T-helper 1 cell treated with Interleukin-12 subunit alpha and Interleukin-12 subunit beta and Interleukin-4 antibody, amounts not matched to agents 30 ng/mL and 1 ng/mL, for 36 hours (primary cell): ENCODE results near the gene FPGS. TPM values are rescaled to one million over a fixed set of nuclear protein-coding genes. Genes with fewer than 3 reads are reported as not detected.
"Not testable (repeated sequence)": the region's sequence is repeated elsewhere in the genome, so short reads cannot be mapped to it uniquely, and the experiment has no call there.

Source experiments
- intact Hi-C: fragments of 100-400 bp; cut with micrococcal nuclease; formaldehyde crosslinking; loops from one replicate; pipeline ENCODE4 v1.15.1; 2024
- total RNA-seq: library from RNA; stranded (reverse); gene quantifications from 2 replicates; pipeline ENCODE4 v1.2.3, GENCODE V29; 2022

The FPGS gene
- total RNA-seq, 1 donor from 2014 or later = 89.5 TPM

GRCh38 chr9:127770583-127770904, 32.1 kb upstream of the FPGS start:
- intact Hi-C loops = loop anchor here (2.0 to 10.0 kb wide), 8 partner anchors 134 to 1254 kb away; partner anchors contain the start of genes EEIG1, LRSAM1, NAIF1 and RPL12

- intact Hi-C loops = loop anchor here (1.0 to 10.0 kb wide), 18 partner anchors 8 to 1254 kb away; partner anchors contain the start of genes EEIG1, FPGS, LRSAM1 and NAIF1
Measured at GRCh38 chr9:127770905-127771569, 31.6 kb upstream of the FPGS start.

- intact Hi-C loops = loop anchor here (1.0 to 10.0 kb wide), 18 partner anchors 8 to 1253 kb away; partner anchors contain the start of genes EEIG1, FPGS, LRSAM1 and NAIF1
Measured at GRCh38 chr9:127771570-127772189, 31.0 kb upstream of the FPGS start.

- intact Hi-C loops = loop anchor here (5.0 to 10.0 kb wide), 2 partner anchors 320 to 1252 kb away; partner anchors contain the start of genes LRSAM1, RPL12 and SH3GLB2
Measured at GRCh38 chr9:127772603-127773002, 30.1 kb upstream of the FPGS start.

- intact Hi-C loops = loop anchor here (5.0 to 10.0 kb wide), 2 partner anchors 321 to 1252 kb away; partner anchors contain the start of genes LRSAM1, RPL12 and SH3GLB2
Measured at GRCh38 chr9:127773272-127773671, 29.4 kb upstream of the FPGS start.

- intact Hi-C loops = loop anchor here (5.0 to 10.0 kb wide), 2 partner anchors 322 to 1251 kb away; partner anchors contain the start of genes LRSAM1, RPL12 and SH3GLB2
Measured at GRCh38 chr9:127773981-127774380, 28.7 kb upstream of the FPGS start.

- intact Hi-C loops = loop anchor here (1.0 to 10.0 kb wide), 3 partner anchors 9 to 1248 kb away; partner anchors contain the start of gene SH3GLB2
Measured at GRCh38 chr9:127776195-127776923, 26.3 kb upstream of the FPGS start.

- intact Hi-C loops = loop anchor here (1.0 to 10.0 kb wide), 3 partner anchors 8 to 1248 kb away; partner anchors contain the start of gene SH3GLB2
Measured at GRCh38 chr9:127776924-127777289, 25.8 kb upstream of the FPGS start.

GRCh38 chr9:127777368-127777980, 25.2 kb upstream of the FPGS start:
- intact Hi-C loops = loop anchor here (5.0 to 10.0 kb wide), 2 partner anchors 250 to 1247 kb away; partner anchors contain the start of gene SH3GLB2

- intact Hi-C loops = loop anchor here (1.0 to 10.0 kb wide), 3 partner anchors 7 to 1246 kb away; partner anchors contain the start of gene SH3GLB2
Measured at GRCh38 chr9:127778280-127779135, 24.2 kb upstream of the FPGS start, which contains the start of gene SH2D3C. Gene SH2D3C (minus strand): TSS chr9:127778666. CDS start chr9:127778627, 39 bp downstream.

- intact Hi-C loops = loop anchor here (1.0 to 10.0 kb wide), 3 partner anchors 8 to 1245 kb away; partner anchors contain the start of gene SH3GLB2
Measured at GRCh38 chr9:127779136-127779981, 23.3 kb upstream of the FPGS start.

- intact Hi-C loops = no loop called here
Measured at GRCh38 chr9:127780126-127780885, 22.4 kb upstream of the FPGS start.

GRCh38 chr9:127780909-127781308, 21.8 kb upstream of the FPGS start:
- intact Hi-C loops = not testable (repeated sequence)

- intact Hi-C loops = no loop called here
Measured at GRCh38 chr9:127781806-127782205, 20.9 kb upstream of the FPGS start.

- intact Hi-C loops = no loop called here
Measured at GRCh38 chr9:127783111-127784008, 19.3 kb upstream of the FPGS start.

- intact Hi-C loops = loop anchor here (1.0 to 5.0 kb wide), 12 partner anchors 9 to 1252 kb away; partner anchors contain the start of genes FPGS, KYAT1, LRRC8A and MIGA2
Measured at GRCh38 chr9:127785023-127785932, 17.4 kb upstream of the FPGS start.
